GM12878 (cell line): Measurements from ENCODE around the gene EGR4. TPM values are rescaled to one million over a fixed set of nuclear protein-coding genes. Genes with fewer than 3 reads are reported as not detected.

ENCODE experiments used
- BCL3 ChIP-seq: IDR thresholded peaks from 2 replicates; pipeline ENCODE4 v1.6.1; 2011; ENCODE audit warnings: borderline replicate concordance, low read depth, mild to moderate bottlenecking, moderate library complexity, low read length; ENCODE audit not compliant: insufficient read depth, poor library complexity, severe bottlenecking
- CEBPZ ChIP-seq: fragments of 150-350 bp; IDR thresholded peaks from 2 replicates; pipeline ENCODE4 v1.6.1; 2016; ENCODE audit warnings: low read depth, low read length
- ESRRA ChIP-seq: IDR thresholded peaks from 2 replicates; pipeline ENCODE4 v1.6.1; 2012; ENCODE audit warnings: mild to moderate bottlenecking, low read length, improper control_type of control experiment
- MYC ChIP-seq: IDR thresholded peaks from 2 replicates; pipeline ENCODE4 v1.6.1; 2011; ENCODE audit warnings: mild to moderate bottlenecking, low read length, moderate library complexity, inconsistent platforms; ENCODE audit not compliant: insufficient read depth, insufficient replicate concordance, insufficient read length, severe bottlenecking
- PAX8 ChIP-seq: fragments of 450-650 bp; IDR thresholded peaks from 2 replicates; pipeline ENCODE4 v1.6.1; 2017; ENCODE audit warnings: mild to moderate bottlenecking, moderate library complexity
- ZNF207 ChIP-seq: fragments of 450-650 bp; IDR thresholded peaks from 2 replicates; pipeline ENCODE4 v1.6.1; 2014; ENCODE audit warnings: antibody characterized with exemption, mild to moderate bottlenecking, borderline replicate concordance
- polyA plus RNA-seq, 11 experiments: library from polyadenylated mRNA; depleted of rRNA in 4 of 11; unstranded in 6 of 11; stranded (reverse) in 5 of 11; fragments of >200 nt; fragmentation: Nextera tagmentation in 4 of 11; fragmentation: Illumina TruSeq in 1 of 11; extraction: Ambion mirVana in 4 of 11; extraction: Trizol in 1 of 11; gene quantifications; 1 replicate in 1 of 11; 2 replicates in 10 of 11; pipeline versions ENCODE4 v1.2.1 to v1.2.3, GENCODE V29; 2011 to 2016; ENCODE audit warnings: inconsistent platforms in 2 of 11, missing spikeins in 2 of 11, low read depth in 1 of 11
- total RNA-seq, 4 experiments: library from RNA; depleted of rRNA in 3 of 4; stranded (reverse); fragments of >200 nt in 3 of 4; fragmentation: Illumina TruSeq in 1 of 4; extraction: Trizol in 1 of 4; gene quantifications; 2 replicates each; pipeline versions ENCODE4 v1.2.1 to v1.2.3, GENCODE V29; 2013 to 2021
- TF ChIP-seq, protein P1 (sequence below): fragments of 450-650 bp; IDR thresholded peaks from 2 replicates; pipeline ENCODE4 v1.6.1; 2018; ENCODE audit warnings: borderline replicate concordance, mild to moderate bottlenecking; ENCODE audit not compliant: partially characterized antibody
- TF ChIP-seq, protein P2 (sequence below): IDR thresholded peaks from 2 replicates; pipeline ENCODE4 v1.6.1; 2012; ENCODE audit warnings: low read depth, low read length, improper control_type of control experiment
- TF ChIP-seq, protein P3 (sequence below): fragments of 150-350 bp; IDR thresholded peaks from 2 replicates; pipeline ENCODE4 v1.6.1; 2014; ENCODE audit warnings: mild to moderate bottlenecking, low read depth, low read length

EGR4 gene
- total and polyA plus RNA-seq, 10 of the 15 experiments (the other 5 are each of a cell fraction or from before 2014, with no cell fraction given) = 0.07 TPM; not detected in 9

GRCh38 chr2:73244580-73244979 is 48.8 kb downstream of the EGR4 start (continued):
- TF ChIP-seq, protein P1, sequence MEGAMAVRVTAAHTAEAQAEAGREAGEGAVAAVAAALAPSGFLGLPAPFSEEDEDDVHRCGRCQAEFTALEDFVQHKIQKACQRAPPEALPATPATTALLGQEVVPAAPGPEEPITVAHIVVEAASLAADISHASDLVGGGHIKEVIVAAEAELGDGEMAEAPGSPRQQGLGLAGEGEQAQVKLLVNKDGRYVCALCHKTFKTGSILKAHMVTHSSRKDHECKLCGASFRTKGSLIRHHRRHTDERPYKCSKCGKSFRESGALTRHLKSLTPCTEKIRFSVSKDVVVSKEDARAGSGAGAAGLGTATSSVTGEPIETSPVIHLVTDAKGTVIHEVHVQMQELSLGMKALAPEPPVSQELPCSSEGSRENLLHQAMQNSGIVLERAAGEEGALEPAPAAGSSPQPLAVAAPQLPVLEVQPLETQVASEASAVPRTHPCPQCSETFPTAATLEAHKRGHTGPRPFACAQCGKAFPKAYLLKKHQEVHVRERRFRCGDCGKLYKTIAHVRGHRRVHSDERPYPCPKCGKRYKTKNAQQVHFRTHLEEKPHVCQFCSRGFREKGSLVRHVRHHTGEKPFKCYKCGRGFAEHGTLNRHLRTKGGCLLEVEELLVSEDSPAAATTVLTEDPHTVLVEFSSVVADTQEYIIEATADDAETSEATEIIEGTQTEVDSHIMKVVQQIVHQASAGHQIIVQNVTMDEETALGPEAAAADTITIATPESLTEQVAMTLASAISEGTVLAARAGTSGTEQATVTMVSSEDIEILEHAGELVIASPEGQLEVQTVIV = no peak
- TF ChIP-seq, protein P2, sequence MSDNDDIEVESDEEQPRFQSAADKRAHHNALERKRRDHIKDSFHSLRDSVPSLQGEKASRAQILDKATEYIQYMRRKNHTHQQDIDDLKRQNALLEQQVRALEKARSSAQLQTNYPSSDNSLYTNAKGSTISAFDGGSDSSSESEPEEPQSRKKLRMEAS = no peak
- TF ChIP-seq BCL3 = no peak
- TF ChIP-seq CEBPZ = no peak
- no peak for TF ChIP-seq ESRRA
- no peak for TF ChIP-seq PAX8
- TF ChIP-seq, protein P3, sequence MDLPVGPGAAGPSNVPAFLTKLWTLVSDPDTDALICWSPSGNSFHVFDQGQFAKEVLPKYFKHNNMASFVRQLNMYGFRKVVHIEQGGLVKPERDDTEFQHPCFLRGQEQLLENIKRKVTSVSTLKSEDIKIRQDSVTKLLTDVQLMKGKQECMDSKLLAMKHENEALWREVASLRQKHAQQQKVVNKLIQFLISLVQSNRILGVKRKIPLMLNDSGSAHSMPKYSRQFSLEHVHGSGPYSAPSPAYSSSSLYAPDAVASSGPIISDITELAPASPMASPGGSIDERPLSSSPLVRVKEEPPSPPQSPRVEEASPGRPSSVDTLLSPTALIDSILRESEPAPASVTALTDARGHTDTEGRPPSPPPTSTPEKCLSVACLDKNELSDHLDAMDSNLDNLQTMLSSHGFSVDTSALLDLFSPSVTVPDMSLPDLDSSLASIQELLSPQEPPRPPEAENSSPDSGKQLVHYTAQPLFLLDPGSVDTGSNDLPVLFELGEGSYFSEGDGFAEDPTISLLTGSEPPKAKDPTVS = no peak
- TF ChIP-seq ZNF207 = no peak
- TF ChIP-seq MYC = no peak
